ENCODE data around the gene MAOB.

GRCh38 chrX:43840265-43840664, 42.0 kb downstream of the MAOB start:
- TF ChIP-seq POLR2AphosphoS5 (IDR thresholded peaks at IDR 0.05; ENCODE audit: low read depth) (no peak), CTCF (IDR thresholded peaks at IDR 0.05; ENCODE audit: insufficient read depth, low read length) (no peak), SPI1 (IDR thresholded peaks at IDR 0.05; ENCODE audit: borderline replicate concordance, low read depth) (no peak)
- TF ChIP-seq, protein P1, sequence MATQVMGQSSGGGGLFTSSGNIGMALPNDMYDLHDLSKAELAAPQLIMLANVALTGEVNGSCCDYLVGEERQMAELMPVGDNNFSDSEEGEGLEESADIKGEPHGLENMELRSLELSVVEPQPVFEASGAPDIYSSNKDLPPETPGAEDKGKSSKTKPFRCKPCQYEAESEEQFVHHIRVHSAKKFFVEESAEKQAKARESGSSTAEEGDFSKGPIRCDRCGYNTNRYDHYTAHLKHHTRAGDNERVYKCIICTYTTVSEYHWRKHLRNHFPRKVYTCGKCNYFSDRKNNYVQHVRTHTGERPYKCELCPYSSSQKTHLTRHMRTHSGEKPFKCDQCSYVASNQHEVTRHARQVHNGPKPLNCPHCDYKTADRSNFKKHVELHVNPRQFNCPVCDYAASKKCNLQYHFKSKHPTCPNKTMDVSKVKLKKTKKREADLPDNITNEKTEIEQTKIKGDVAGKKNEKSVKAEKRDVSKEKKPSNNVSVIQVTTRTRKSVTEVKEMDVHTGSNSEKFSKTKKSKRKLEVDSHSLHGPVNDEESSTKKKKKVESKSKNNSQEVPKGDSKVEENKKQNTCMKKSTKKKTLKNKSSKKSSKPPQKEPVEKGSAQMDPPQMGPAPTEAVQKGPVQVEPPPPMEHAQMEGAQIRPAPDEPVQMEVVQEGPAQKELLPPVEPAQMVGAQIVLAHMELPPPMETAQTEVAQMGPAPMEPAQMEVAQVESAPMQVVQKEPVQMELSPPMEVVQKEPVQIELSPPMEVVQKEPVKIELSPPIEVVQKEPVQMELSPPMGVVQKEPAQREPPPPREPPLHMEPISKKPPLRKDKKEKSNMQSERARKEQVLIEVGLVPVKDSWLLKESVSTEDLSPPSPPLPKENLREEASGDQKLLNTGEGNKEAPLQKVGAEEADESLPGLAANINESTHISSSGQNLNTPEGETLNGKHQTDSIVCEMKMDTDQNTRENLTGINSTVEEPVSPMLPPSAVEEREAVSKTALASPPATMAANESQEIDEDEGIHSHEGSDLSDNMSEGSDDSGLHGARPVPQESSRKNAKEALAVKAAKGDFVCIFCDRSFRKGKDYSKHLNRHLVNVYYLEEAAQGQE (IDR thresholded peaks at IDR 0.05; ENCODE audit: insufficient replicate concordance, low read depth), result no peak
